Muscle of back (tissue), 10 donors: Measurements from ENCODE around the gene DISP1. TPM values are rescaled to one million over a fixed set of nuclear protein-coding genes. Genes with fewer than 3 reads are reported as not detected.

Source experiments
- polyA plus RNA-seq, 10 donors: library from polyadenylated mRNA; unstranded; fragments of 120-200 nt; gene quantifications; one replicate each; pipeline ENCODE4 v1.2.1, GENCODE V29; 2013; ENCODE audit not compliant: insufficient read length in 10 of 10

The DISP1 gene
- polyA plus RNA-seq, 10 donors = 6.4 to 11.8 (median 9.1) TPM

Other genes starting within 250 kb of the DISP1 start
- 10 to 100 TPM in 5 of 10 donors, 1 to 10 TPM in 5; 8.4 to 11.6 (median 10.0) TPM for gene TAF1A, start 225.1 kb upstream of the DISP1 start, polyA plus RNA-seq
- gene MIA3, start 196.9 kb upstream of the DISP1 start, polyA plus RNA-seq = 10 to 100 TPM; 39.6 to 69.4 (median 51.6) TPM
- gene AIDA, start 102.5 kb upstream of the DISP1 start, polyA plus RNA-seq = 10 to 100 TPM; 58.6 to 72.0 (median 64.0) TPM
- gene BROX, start 102.5 kb upstream of the DISP1 start, polyA plus RNA-seq = 10 to 100 TPM; 18.2 to 30.5 (median 24.4) TPM
- under 1 TPM in 8 of 10 donors, not detected in 2; 0.12 to 0.62 (median 0.25) TPM for gene FAM177B, start 77.8 kb upstream of the DISP1 start, polyA plus RNA-seq